ENCODE data around the gene PRR19.

PRR19 gene

DNA sequence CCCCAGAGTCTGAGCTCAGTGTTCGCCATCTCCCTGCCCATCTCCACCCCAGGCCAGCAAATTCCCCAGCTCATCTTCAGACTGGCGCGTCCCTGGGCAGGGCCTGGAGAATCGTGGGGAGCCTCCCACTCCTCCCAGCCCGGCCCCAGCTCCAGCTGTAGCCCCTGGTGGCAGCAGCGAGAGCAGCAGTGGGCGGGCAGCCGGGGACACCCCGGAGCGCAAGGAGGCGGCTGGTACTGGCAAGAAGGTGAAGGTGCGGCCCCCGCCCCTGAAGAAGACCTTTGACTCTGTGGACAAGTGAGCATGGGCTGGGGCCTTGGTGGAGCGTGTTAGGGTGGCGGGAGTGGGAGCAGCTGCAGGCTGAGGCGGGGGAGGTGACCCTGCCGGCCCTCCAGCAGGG, 8.4 kb upstream of the PRR19 start:
- TF ChIP-seq, protein P1, sequence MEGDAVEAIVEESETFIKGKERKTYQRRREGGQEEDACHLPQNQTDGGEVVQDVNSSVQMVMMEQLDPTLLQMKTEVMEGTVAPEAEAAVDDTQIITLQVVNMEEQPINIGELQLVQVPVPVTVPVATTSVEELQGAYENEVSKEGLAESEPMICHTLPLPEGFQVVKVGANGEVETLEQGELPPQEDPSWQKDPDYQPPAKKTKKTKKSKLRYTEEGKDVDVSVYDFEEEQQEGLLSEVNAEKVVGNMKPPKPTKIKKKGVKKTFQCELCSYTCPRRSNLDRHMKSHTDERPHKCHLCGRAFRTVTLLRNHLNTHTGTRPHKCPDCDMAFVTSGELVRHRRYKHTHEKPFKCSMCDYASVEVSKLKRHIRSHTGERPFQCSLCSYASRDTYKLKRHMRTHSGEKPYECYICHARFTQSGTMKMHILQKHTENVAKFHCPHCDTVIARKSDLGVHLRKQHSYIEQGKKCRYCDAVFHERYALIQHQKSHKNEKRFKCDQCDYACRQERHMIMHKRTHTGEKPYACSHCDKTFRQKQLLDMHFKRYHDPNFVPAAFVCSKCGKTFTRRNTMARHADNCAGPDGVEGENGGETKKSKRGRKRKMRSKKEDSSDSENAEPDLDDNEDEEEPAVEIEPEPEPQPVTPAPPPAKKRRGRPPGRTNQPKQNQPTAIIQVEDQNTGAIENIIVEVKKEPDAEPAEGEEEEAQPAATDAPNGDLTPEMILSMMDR (conservative IDR thresholded peaks at IDR 0.05; ENCODE audit: low read depth, low read length) = peak; percentile 33
- no peak overlapping the region for H3K4me3 ChIP-seq (ENCODE audit: low read depth, low read length)
- no peak for DNase-seq (ENCODE audit: low read depth)

DNA sequence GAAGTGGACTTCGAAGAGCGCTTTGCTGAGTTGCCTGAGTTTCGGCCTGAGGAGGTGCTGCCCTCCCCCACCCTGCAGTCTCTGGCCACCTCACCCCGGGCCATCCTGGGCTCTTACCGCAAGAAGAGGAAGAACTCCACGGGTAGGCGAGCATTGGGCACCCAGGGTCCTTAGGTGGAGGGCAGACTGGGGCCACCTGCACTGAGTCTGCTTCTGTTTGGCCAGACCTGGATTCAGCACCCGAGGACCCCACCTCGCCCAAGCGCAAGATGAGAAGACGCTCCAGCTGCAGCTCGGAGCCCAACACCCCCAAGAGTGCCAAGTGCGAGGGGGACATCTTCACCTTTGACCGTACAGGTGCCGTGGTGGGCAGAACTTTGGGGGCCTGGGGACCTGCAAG, 8.0 kb upstream of the PRR19 start:
- DNase-seq (ENCODE audit: low read depth) = no peak
- H3K4me3 ChIP-seq (ENCODE audit: low read depth, low read length) = no peak overlapping the region
- TF ChIP-seq, protein P1 (conservative IDR thresholded peaks at IDR 0.05; ENCODE audit: low read depth, low read length) = no peak

DNA sequence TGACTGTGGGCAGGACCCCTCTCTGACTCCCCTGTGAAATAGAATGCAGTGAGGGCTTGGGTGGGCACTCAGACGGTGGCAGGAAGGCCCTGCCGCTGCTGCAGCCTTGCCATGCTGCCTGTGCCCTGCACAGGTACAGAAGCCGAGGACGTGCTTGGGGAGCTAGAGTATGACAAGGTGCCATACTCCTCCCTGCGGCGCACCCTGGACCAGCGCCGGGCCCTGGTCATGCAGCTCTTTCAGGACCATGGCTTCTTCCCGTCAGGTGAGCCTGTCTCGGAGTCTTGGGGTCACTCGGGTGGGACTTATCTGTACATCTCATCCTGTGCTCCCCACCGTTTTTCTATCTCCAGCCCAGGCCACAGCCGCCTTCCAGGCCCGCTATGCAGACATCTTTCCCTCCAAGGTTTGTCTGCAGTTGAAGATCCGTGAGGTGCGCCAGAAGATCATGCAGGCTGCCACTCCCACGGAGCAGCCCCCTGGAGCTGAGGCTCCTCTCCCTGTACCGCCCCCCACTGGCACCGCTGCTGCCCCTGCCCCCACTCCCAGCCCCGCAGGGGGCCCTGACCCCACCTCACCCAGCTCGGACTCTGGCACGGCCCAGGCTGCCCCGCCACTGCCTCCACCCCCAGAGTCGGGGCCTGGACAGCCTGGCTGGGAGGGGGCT, 7.3 kb upstream of the PRR19 start:
- no peak for DNase-seq (ENCODE audit: low read depth)
- H3K4me3 ChIP-seq (ENCODE audit: low read depth, low read length) = no peak overlapping the region
- TF ChIP-seq, protein P1 (conservative IDR thresholded peaks at IDR 0.05; ENCODE audit: low read depth, low read length) = no peak

DNA sequence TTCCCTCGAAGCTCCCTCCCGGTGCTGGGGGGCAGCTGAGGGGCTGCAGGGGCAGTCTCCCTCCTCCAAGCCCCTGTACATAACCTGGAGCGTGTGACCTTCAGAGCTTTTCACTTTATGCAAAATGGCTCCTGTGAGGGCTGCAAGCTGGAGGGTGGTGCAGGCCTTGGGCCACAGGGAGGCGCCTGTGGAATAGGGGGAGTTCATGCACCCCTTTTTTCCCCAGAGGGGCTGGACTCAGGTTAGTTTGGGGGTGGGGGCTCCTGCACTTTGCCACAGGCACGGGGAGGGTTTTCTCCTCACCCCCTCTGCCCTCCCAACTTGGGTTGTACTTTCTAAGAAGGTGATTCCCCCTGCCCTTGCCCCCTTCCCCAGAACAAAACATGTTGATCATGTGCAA, 6.6 kb upstream of the PRR19 start:
- TF ChIP-seq, protein P1 (conservative IDR thresholded peaks at IDR 0.05; ENCODE audit: low read depth, low read length) = peak; percentile 14
- DNase-seq (ENCODE audit: low read depth) = no peak

DNA sequence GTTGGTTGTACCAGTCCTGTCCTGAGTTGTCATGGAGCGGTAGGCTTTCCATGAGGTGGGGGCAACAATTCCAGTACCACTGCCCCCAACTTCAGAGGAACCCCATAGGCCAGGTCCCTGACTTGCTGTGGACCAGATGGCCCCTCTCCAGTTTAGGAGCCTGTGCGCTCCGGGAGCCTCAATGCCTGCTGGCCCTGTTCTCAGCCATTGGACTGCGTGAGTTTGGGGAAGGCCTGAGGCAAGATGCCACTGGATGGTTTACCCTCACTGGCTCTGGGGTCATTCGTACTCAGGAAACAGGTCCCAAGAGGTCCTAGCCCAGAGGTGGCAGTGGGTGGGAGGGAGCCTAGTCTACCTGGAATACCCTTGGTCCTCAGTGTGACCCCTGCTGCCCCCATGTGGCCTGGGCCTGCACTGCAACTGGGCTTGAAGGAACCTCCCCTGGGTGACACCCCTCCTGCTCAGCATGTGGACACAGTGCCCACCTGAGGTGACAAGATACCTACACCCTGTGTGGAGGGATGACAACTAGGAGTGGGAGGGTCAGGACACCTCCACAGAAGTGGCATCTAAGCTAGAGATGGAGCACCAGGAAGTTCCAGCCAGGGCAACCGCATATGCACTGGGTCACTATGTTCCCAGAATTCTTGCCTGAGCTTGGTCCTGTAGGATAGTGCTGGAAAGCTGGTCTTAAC, 6.0 kb upstream of the PRR19 start:
- TF ChIP-seq, protein P1 (conservative IDR thresholded peaks at IDR 0.05; ENCODE audit: low read depth, low read length) = peak; percentile 92
- peak; percentile 66 for DNase-seq (ENCODE audit: low read depth)
- no peak overlapping the region for H3K4me3 ChIP-seq (ENCODE audit: low read depth, low read length)

More for the DNA sequence above, 6.6 kb upstream of the PRR19 start:
- H3K4me3 ChIP-seq (ENCODE audit: low read depth, low read length) = no peak overlapping the region

DNA sequence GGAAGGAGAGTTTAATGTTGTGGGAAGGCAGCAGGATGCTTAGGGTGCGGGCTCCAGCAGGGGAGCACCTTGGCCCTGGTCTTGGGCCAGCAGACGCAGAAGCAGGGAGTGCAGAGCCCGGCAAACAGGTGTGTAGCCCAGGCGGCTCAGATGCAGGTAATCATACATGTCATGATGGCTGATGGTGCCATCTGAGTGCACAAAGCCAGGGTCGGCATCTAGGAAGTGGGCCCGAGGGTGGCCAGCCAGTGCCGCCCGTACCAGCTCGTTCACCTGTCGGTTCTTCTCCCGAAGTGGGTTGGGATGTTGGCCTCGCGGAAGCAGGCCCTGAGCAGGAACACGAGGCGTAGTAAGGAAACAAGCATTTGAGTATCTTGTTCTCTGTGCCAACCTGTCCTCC, 4.9 kb upstream of the PRR19 start:
- TF ChIP-seq, protein P1 (conservative IDR thresholded peaks at IDR 0.05; ENCODE audit: low read depth, low read length) = no peak
- no peak overlapping the region for H3K4me3 ChIP-seq (ENCODE audit: low read depth, low read length)
- DNase-seq (ENCODE audit: low read depth) = no peak

DNA sequence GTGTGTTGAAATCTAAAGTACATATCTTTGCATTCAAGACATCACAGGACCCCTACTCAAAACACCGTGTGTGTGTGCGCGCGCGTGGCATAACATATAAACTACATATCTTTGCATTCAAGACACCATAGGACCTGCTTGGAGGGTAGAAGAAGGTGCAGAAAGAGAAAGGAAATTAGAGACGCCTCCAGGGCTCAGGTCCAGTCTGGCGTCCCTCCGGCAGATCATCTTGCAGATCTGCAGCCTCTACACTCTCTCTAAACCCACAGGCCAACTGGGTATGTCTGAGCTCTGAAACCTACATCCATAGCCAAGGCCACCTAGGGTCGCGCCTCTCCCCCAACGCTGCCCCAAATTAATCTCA, 1.2 kb downstream of the PRR19 start:
- DNase-seq (ENCODE audit: low read depth) = no peak
- TF ChIP-seq, protein P1 (conservative IDR thresholded peaks at IDR 0.05; ENCODE audit: low read depth, low read length) = no peak
- peak overlapping the region; percentile 78 for H3K4me3 ChIP-seq (ENCODE audit: low read depth, low read length)

Data from choroid plexus epithelial cell (primary cell).